ENCODE measurements around the gene CIAPIN1. TPM values are rescaled to one million over a fixed set of nuclear protein-coding genes. Genes with fewer than 3 reads are reported as not detected.

The CIAPIN1 gene
- total RNA-seq, 1 donor from 2014 or later: 97.2 TPM

GRCh38 chr16:57474671-57475661 is 27.8 kb upstream of the CIAPIN1 start:
- no peaks in the 10 kb centered on the region for H3K9me3 Mint-ChIP-seq
- DNase-seq (ENCODE audit: low read depth, low spot score): no peak
- H3K36me3 Mint-ChIP-seq (ENCODE audit: low read depth): no peaks in the 10 kb centered on the region
- peaks cover 2% of the 10 kb centered on the region for H3K27me3 Mint-ChIP-seq (ENCODE audit: low read depth)
- TF ChIP-seq, protein P1, sequence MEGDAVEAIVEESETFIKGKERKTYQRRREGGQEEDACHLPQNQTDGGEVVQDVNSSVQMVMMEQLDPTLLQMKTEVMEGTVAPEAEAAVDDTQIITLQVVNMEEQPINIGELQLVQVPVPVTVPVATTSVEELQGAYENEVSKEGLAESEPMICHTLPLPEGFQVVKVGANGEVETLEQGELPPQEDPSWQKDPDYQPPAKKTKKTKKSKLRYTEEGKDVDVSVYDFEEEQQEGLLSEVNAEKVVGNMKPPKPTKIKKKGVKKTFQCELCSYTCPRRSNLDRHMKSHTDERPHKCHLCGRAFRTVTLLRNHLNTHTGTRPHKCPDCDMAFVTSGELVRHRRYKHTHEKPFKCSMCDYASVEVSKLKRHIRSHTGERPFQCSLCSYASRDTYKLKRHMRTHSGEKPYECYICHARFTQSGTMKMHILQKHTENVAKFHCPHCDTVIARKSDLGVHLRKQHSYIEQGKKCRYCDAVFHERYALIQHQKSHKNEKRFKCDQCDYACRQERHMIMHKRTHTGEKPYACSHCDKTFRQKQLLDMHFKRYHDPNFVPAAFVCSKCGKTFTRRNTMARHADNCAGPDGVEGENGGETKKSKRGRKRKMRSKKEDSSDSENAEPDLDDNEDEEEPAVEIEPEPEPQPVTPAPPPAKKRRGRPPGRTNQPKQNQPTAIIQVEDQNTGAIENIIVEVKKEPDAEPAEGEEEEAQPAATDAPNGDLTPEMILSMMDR (conservative IDR thresholded peaks at IDR 0.05): no peak
- H3K4me1 Mint-ChIP-seq: peaks cover 28% of the 10 kb centered on the region
- H3K4me3 Mint-ChIP-seq: peak overlapping the region; percentile 33
- no peak overlapping the region for H3K27ac Mint-ChIP-seq (ENCODE audit: unreplicated experiment)

GRCh38 chr16:57473906-57474305 is 26.7 kb upstream of the CIAPIN1 start:
- peaks cover 2% of the 10 kb centered on the region for H3K27me3 Mint-ChIP-seq (ENCODE audit: low read depth)
- H3K9me3 Mint-ChIP-seq: no peaks in the 10 kb centered on the region
- no peak overlapping the region for H3K27ac Mint-ChIP-seq (ENCODE audit: unreplicated experiment)
- no peak overlapping the region for H3K4me3 Mint-ChIP-seq
- H3K4me1 Mint-ChIP-seq: peaks cover 19% of the 10 kb centered on the region
- H3K36me3 Mint-ChIP-seq (ENCODE audit: low read depth): no peaks in the 10 kb centered on the region
- TF ChIP-seq, protein P1 (conservative IDR thresholded peaks at IDR 0.05): no peak
- DNase-seq (ENCODE audit: low read depth, low spot score): no peak

- TF ChIP-seq, protein P1 (conservative IDR thresholded peaks at IDR 0.05): no peak
- no peak overlapping the region for H3K27ac Mint-ChIP-seq (ENCODE audit: unreplicated experiment)
- peaks cover under 1% of the 10 kb centered on the region for H3K36me3 Mint-ChIP-seq (ENCODE audit: low read depth)
- no peak for DNase-seq (ENCODE audit: low read depth, low spot score)
- H3K27me3 Mint-ChIP-seq (ENCODE audit: low read depth): no peaks in the 10 kb centered on the region
- H3K4me3 Mint-ChIP-seq: no peak overlapping the region
- H3K4me1 Mint-ChIP-seq: peaks cover 13% of the 10 kb centered on the region
- H3K9me3 Mint-ChIP-seq: no peaks in the 10 kb centered on the region
Measured at GRCh38 chr16:57473176-57473840, 26.1 kb upstream of the CIAPIN1 start.

DNA sequence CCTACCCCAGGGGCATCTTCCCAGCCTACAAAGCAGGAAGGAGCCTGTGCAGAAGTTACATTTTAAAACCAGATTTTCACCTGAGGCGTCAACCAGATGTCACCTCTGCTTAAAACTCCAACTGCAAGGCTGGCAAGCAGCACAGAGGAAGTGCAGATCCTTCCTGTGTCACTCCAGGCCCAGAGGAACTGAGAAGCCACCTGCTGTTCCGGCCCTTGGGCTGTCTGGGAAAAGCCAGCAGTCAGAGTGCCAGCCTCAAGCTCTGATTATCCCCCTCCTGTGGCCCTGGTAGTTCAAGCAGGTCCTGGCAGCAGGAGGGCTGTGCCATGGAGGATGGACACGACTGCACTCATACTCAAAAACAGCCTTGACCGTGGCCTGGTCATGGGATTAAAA is 25.5 kb upstream of the CIAPIN1 start:
- Mint-ChIP-seq H3K4me1 (peaks cover 13% of the 10 kb centered on the region), H3K4me3 (no peak overlapping the region), H3K27me3 (ENCODE audit: low read depth) (no peaks in the 10 kb centered on the region), H3K9me3 (no peaks in the 10 kb centered on the region), H3K27ac (ENCODE audit: unreplicated experiment) (no peak overlapping the region), H3K36me3 (ENCODE audit: low read depth) (peaks cover 2% of the 10 kb centered on the region)
- no peak for DNase-seq (ENCODE audit: low read depth, low spot score)
- TF ChIP-seq, protein P1 (conservative IDR thresholded peaks at IDR 0.05): no peak

DNA sequence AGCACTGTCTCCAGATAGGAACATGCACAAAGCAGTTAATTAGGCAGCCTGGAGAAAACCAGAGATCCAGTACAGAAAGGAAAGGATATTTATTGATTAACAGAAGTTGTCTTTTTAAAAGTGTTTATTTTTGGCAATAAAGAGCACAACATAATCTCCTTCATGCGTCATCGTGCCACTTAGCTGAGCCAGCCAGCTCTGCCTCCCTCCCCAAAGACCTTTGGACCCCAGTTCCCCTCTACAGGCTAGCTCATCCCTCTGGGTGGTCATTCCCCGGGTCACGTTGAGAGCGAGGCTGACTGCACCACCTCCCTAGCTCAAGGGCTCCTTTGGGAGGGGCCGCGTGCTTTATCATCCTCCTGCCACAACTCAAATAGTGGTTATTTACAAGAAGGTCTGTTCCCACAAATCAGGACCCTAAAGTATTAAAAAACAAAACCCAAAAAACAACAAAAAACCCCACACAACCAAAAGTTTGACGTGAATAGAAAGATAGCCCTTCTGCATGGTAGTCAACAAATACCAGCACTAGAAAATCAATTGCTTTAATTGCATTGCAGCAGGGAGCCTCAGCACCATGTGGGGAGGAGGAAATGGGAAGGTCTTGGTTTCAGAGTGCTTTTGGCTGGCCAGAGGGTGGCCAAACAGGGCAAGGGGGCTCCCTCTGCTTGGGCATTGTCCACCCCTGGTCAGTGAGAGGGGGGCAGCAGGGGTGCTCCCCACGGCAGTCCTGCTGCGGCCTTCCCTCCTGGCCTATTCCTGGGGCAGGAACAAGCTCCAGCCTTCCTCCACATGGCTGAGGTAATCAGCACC is 24.9 kb upstream of the CIAPIN1 start:
- Mint-ChIP-seq H3K36me3 (ENCODE audit: low read depth) (peaks cover 2% of the 10 kb centered on the region), H3K4me3 (no peak overlapping the region), H3K27me3 (ENCODE audit: low read depth) (no peaks in the 10 kb centered on the region), H3K4me1 (peaks cover 8% of the 10 kb centered on the region), H3K9me3 (no peaks in the 10 kb centered on the region), H3K27ac (ENCODE audit: unreplicated experiment) (no peak overlapping the region)
- TF ChIP-seq, protein P1 (conservative IDR thresholded peaks at IDR 0.05): no peak
- DNase-seq (ENCODE audit: low read depth, low spot score): no peak

All from neural crest cell (in vitro differentiated cells).